ENCODE measurements around the gene CACNA1B. TPM values are rescaled to one million over a fixed set of nuclear protein-coding genes. Genes with fewer than 3 reads are reported as not detected.

The CACNA1B gene
- total RNA-seq, 3 donors from 2014 or later = 0.12 to 1.7 (median 0.22) TPM

GRCh38 chr9:137973829-137974416 lies 96.3 kb downstream of the CACNA1B start:
- H3K4me3 ChIP-seq = no peak overlapping the region
- TF ChIP-seq CTCF (IDR thresholded peaks at IDR 0.05) = no peak
- DNase-seq (no peak), ATAC-seq (no peak)
- intact Hi-C loops (cut with DNase I, micrococcal nuclease) = no loop called here
- H3K4me1 ChIP-seq (ENCODE audit: low read depth) = no peaks in the 10 kb centered on the region
- H3K36me3 ChIP-seq (ENCODE audit: low read depth) = no peaks in the 10 kb centered on the region
- no peaks in the 10 kb centered on the region for H3K9me3 ChIP-seq

GRCh38 chr9:137974746-137975526 lies 97.4 kb downstream of the CACNA1B start:
- no peak for DNase-seq

GRCh38 chr9:137975527-137975913 lies 97.9 kb downstream of the CACNA1B start:
- no peak for ATAC-seq
- no peak overlapping the region for H3K4me3 ChIP-seq
- H3K9me3 ChIP-seq = no peaks in the 10 kb centered on the region
- TF ChIP-seq CTCF (IDR thresholded peaks at IDR 0.05) = no peak
- intact Hi-C loops (cut with DNase I, micrococcal nuclease) = no loop called here
- no peaks in the 10 kb centered on the region for H3K4me1 ChIP-seq (ENCODE audit: low read depth)
- no peaks in the 10 kb centered on the region for H3K36me3 ChIP-seq (ENCODE audit: low read depth)
- no peak for DNase-seq

More at GRCh38 chr9:137974746-137975526, 97.4 kb downstream of the CACNA1B start:
- intact Hi-C loops (cut with DNase I, micrococcal nuclease) = no loop called here
- no peak for TF ChIP-seq CTCF (IDR thresholded peaks at IDR 0.05)
- Histone ChIP-seq H3K9me3 (no peaks in the 10 kb centered on the region), H3K36me3 (ENCODE audit: low read depth) (no peaks in the 10 kb centered on the region), H3K4me3 (no peak overlapping the region), H3K4me1 (ENCODE audit: low read depth) (no peaks in the 10 kb centered on the region)
- no peak for ATAC-seq

GRCh38 chr9:137975936-137976565 lies 98.5 kb downstream of the CACNA1B start:
- Histone ChIP-seq H3K9me3 (no peaks in the 10 kb centered on the region), H3K36me3 (ENCODE audit: low read depth) (no peaks in the 10 kb centered on the region), H3K4me1 (ENCODE audit: low read depth) (no peaks in the 10 kb centered on the region), H3K4me3 (no peak overlapping the region)
- intact Hi-C loops (cut with DNase I, micrococcal nuclease) = no loop called here
- ATAC-seq (no peak), DNase-seq (no peak)
- TF ChIP-seq CTCF (IDR thresholded peaks at IDR 0.05) = no peak

- H3K36me3 ChIP-seq (ENCODE audit: low read depth) = no peaks in the 10 kb centered on the region
- H3K4me3 ChIP-seq = no peak overlapping the region
- H3K4me1 ChIP-seq (ENCODE audit: low read depth) = no peaks in the 10 kb centered on the region
- ATAC-seq (no peak), DNase-seq (no peak)
- no peaks in the 10 kb centered on the region for H3K9me3 ChIP-seq
- intact Hi-C loops (cut with DNase I, micrococcal nuclease) = no loop called here
- TF ChIP-seq CTCF (IDR thresholded peaks at IDR 0.05) = no peak
These were observed 100.1 kb downstream of the CACNA1B start for GRCh38 chr9:137977571-137978261.

Data from mucosa of descending colon (tissue), 3 donors.